ENCODE measurements around the gene TTLL12.

DNA sequence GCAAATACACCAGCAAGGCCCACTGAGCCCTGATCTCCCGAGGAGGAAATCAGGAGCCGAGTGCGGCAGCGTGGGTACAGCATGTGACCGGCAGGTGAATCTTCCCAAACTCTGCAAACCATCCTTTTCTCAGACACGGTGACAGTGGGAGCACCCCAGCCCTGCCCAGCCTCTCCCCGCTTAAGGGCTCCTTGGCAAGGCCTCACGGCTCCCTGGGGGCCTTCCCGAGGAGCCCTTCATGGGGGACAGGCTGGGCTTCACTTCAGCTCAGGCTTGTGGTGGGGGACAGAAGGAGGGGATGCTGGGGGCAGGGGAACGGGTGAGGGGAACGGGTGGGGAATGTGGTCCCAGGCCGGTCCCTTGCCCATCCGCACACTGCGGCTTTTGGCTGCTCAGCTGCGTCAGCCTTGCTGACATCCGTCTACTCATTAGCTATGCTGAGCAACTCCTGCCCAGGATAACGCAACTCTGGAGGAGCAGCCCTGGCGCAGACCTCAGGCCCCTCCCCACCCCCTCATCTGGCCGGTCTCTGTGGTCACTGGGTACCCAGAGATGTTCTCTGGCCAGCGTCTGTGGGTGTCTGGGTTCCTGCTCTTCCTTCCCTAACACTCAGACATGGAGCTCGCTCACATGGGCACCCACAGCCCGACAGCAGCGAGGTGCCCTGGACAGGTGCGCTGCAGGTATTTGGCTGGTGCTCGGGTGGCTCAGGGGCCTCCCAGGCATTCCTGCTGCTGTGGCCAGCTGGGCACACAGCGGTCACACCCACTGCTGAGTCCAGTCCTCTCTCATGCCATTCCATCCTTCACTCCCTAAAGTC lies 22.0 kb upstream of the TTLL12 start:
- TF ChIP-seq, protein P1, sequence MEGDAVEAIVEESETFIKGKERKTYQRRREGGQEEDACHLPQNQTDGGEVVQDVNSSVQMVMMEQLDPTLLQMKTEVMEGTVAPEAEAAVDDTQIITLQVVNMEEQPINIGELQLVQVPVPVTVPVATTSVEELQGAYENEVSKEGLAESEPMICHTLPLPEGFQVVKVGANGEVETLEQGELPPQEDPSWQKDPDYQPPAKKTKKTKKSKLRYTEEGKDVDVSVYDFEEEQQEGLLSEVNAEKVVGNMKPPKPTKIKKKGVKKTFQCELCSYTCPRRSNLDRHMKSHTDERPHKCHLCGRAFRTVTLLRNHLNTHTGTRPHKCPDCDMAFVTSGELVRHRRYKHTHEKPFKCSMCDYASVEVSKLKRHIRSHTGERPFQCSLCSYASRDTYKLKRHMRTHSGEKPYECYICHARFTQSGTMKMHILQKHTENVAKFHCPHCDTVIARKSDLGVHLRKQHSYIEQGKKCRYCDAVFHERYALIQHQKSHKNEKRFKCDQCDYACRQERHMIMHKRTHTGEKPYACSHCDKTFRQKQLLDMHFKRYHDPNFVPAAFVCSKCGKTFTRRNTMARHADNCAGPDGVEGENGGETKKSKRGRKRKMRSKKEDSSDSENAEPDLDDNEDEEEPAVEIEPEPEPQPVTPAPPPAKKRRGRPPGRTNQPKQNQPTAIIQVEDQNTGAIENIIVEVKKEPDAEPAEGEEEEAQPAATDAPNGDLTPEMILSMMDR (conservative IDR thresholded peaks at IDR 0.05; ENCODE audit: low read length) = no peak
- no peak for TF ChIP-seq EZH2phosphoT487 (IDR thresholded peaks at IDR 0.05; ENCODE audit: borderline replicate concordance, low read depth, low read length)

All from OCI-LY7 (cell line).